Measurements from ENCODE around the gene ZNF41. TPM values are rescaled to one million over a fixed set of nuclear protein-coding genes. Genes with fewer than 3 reads are reported as not detected.

The ZNF41 gene
- polyA plus RNA-seq, 3 donors, result 1.8 to 4.3 (median 3.1) TPM

GRCh38 chrX:47448165-47448806 is 34.7 kb downstream of the ZNF41 start:
- Mint-ChIP-seq H3K4me3 (no peak overlapping the region), H3K36me3 (peaks cover 43 to 50% of the 10 kb centered on the region in 2 donors), H3K4me1 (no peaks in the 10 kb centered on the region), H3K9me3 (peaks cover 39 to 85% (median 70%) of the 10 kb centered on the region in 7 donors), H3K27ac (no peak overlapping the region), H3K27me3 (ENCODE audit: low read depth in 3 of 3) (peaks cover 0 to 3% (median 0%) of the 10 kb centered on the region in 3 donors)
- Histone ChIP-seq H3K4me1 (ENCODE audit: control insufficient read depth in 1 of 2, insufficient read depth in 2 of 2, low read length in 2 of 2) (no peaks in the 10 kb centered on the region), H3K27ac (ENCODE audit: low read depth in 1 of 2, low read length in 2 of 2) (no peak overlapping the region), H3K9me3 (replicated peaks in 1 of 2; ENCODE audit: control insufficient read depth in 1 of 2, insufficient read depth in 1 of 2, low read length in 2 of 2) (peaks cover 44 to 85% of the 10 kb centered on the region in 2 donors), H3K9ac (ENCODE audit: insufficient read depth, low read length, poor library complexity, severe bottlenecking) (no peak overlapping the region), H3K4me2 (replicated peaks; ENCODE audit: extremely low read depth, low read length, poor library complexity, severe bottlenecking) (no peak overlapping the region), H3K27me3 (ENCODE audit: control insufficient read depth in 2 of 2, insufficient read depth in 2 of 2, low read length in 2 of 2) (no peaks in the 10 kb centered on the region), H3K36me3 (replicated peaks in 1 of 2; ENCODE audit: control insufficient read depth in 1 of 2, insufficient read depth in 2 of 2, low read length in 2 of 2) (peaks cover 31 to 63% of the 10 kb centered on the region in 2 donors), H4K20me1 (ENCODE audit: insufficient read depth, low read length) (no peaks in the 10 kb centered on the region), H3K4me3 (replicated peaks in 1 of 3; ENCODE audit: low read depth in 2 of 3, low read length in 3 of 3) (peak overlapping the region in 1 of 3 experiments; percentile 4), H3K79me2 (ENCODE audit: insufficient read depth, low read length) (no peaks in the 10 kb centered on the region), H2AFZ (ENCODE audit: insufficient read depth, low read depth, low read length, poor library complexity, severe bottlenecking) (no peak overlapping the region)
- DNase-seq, result no peak
- intact Hi-C loops (cut with micrococcal nuclease), result no loop called here
- no CpG with 5 or more reads among the region's 6 CpGs for WGBS (ENCODE audit: insufficient coverage)
- TF ChIP-seq CTCF (IDR thresholded peaks at IDR 0.05), result no peak

GRCh38 chrX:47447607-47448006 is 35.4 kb downstream of the ZNF41 start:
- H3K36me3 ChIP-seq (replicated peaks in 1 of 2; ENCODE audit: control insufficient read depth in 1 of 2, insufficient read depth in 2 of 2, low read length in 2 of 2), result peaks cover 25 to 56% of the 10 kb centered on the region in 2 donors
- H3K79me2 ChIP-seq (ENCODE audit: insufficient read depth, low read length), result no peaks in the 10 kb centered on the region
- H3K4me3 ChIP-seq (replicated peaks in 1 of 3; ENCODE audit: low read depth in 2 of 3, low read length in 3 of 3), result no peak overlapping the region
- WGBS (ENCODE audit: insufficient coverage), result no CpG with 5 or more reads among the region's 11 CpGs
- DNase-seq, result no peak
- H3K27me3 ChIP-seq (ENCODE audit: control insufficient read depth in 2 of 2, insufficient read depth in 2 of 2, low read length in 2 of 2), result no peaks in the 10 kb centered on the region
- no peak overlapping the region for H3K27ac Mint-ChIP-seq
- H3K4me1 Mint-ChIP-seq, result no peaks in the 10 kb centered on the region
- peaks cover 38 to 84% (median 67%) of the 10 kb centered on the region in 7 donors for H3K9me3 Mint-ChIP-seq
- no peak for TF ChIP-seq CTCF (IDR thresholded peaks at IDR 0.05)
- no peaks in the 10 kb centered on the region for H4K20me1 ChIP-seq (ENCODE audit: insufficient read depth, low read length)
- no peak overlapping the region for H3K27ac ChIP-seq (ENCODE audit: low read depth in 1 of 2, low read length in 2 of 2)
- H2AFZ ChIP-seq (ENCODE audit: insufficient read depth, low read depth, low read length, poor library complexity, severe bottlenecking), result no peak overlapping the region
- no peaks in the 10 kb centered on the region for H3K4me1 ChIP-seq (ENCODE audit: control insufficient read depth in 1 of 2, insufficient read depth in 2 of 2, low read length in 2 of 2)
- no peak overlapping the region for H3K9ac ChIP-seq (ENCODE audit: insufficient read depth, low read length, poor library complexity, severe bottlenecking)
- H3K4me2 ChIP-seq (replicated peaks; ENCODE audit: extremely low read depth, low read length, poor library complexity, severe bottlenecking), result no peak overlapping the region
- H3K4me3 Mint-ChIP-seq, result no peak overlapping the region
- peaks cover 0 to 3% (median 0%) of the 10 kb centered on the region in 3 donors for H3K27me3 Mint-ChIP-seq (ENCODE audit: low read depth in 3 of 3)
- intact Hi-C loops (cut with micrococcal nuclease), result no loop called here
- peaks cover 47 to 80% of the 10 kb centered on the region in 2 donors for H3K9me3 ChIP-seq (replicated peaks in 1 of 2; ENCODE audit: control insufficient read depth in 1 of 2, insufficient read depth in 1 of 2, low read length in 2 of 2)
- H3K36me3 Mint-ChIP-seq, result peaks cover 37 to 44% of the 10 kb centered on the region in 2 donors

All from CD14-positive monocyte (primary cell).